ENCODE measurements around the gene DPYD. TPM values are rescaled to one million over a fixed set of nuclear protein-coding genes. Genes with fewer than 3 reads are reported as not detected.

DPYD gene
- total RNA-seq, 1 donor, result 35.8 TPM

GRCh38 chr1:97332716-97333115, 588.1 kb downstream of the DPYD start:
- DNase-seq (ENCODE audit: low read depth in 2 of 3, low spot score in 2 of 3), result no peak

GRCh38 chr1:97331165-97331564, 589.7 kb downstream of the DPYD start:
- no peak for DNase-seq (ENCODE audit: low read depth in 2 of 3, low spot score in 2 of 3)

- no peak for DNase-seq (ENCODE audit: low read depth in 2 of 3, low spot score in 2 of 3)
Observed at GRCh38 chr1:97314685-97315084, 606.1 kb downstream of the DPYD start.

- DNase-seq (ENCODE audit: low read depth in 2 of 3, low spot score in 2 of 3), result no peak
Observed at GRCh38 chr1:97308131-97308530, 612.7 kb downstream of the DPYD start.

GRCh38 chr1:97307568-97307967, 613.3 kb downstream of the DPYD start:
- no peak for DNase-seq (ENCODE audit: low read depth in 2 of 3, low spot score in 2 of 3)

- DNase-seq (ENCODE audit: low read depth in 2 of 3, low spot score in 2 of 3), result no peak
Observed at GRCh38 chr1:97307151-97307550, 613.7 kb downstream of the DPYD start.

GRCh38 chr1:97306504-97306903, 614.3 kb downstream of the DPYD start:
- no peak for DNase-seq (ENCODE audit: low read depth in 2 of 3, low spot score in 2 of 3)

- DNase-seq (ENCODE audit: low read depth in 2 of 3, low spot score in 2 of 3), result no peak
Observed at GRCh38 chr1:97304366-97304765, 616.5 kb downstream of the DPYD start.

GRCh38 chr1:97298966-97299365, 621.9 kb downstream of the DPYD start:
- DNase-seq (ENCODE audit: low read depth in 2 of 3, low spot score in 2 of 3), result no peak

GRCh38 chr1:97297611-97298010, 623.2 kb downstream of the DPYD start:
- DNase-seq (ENCODE audit: low read depth in 2 of 3, low spot score in 2 of 3), result no peak

- DNase-seq (ENCODE audit: low read depth in 2 of 3, low spot score in 2 of 3), result no peak
Observed at GRCh38 chr1:97281962-97282361, 638.9 kb downstream of the DPYD start.

GRCh38 chr1:97277891-97278654, 642.8 kb downstream of the DPYD start:
- no peak for DNase-seq (ENCODE audit: low read depth in 2 of 3, low spot score in 2 of 3)

GRCh38 chr1:97271916-97272788, 648.7 kb downstream of the DPYD start:
- DNase-seq (ENCODE audit: low read depth in 2 of 3, low spot score in 2 of 3), result no peak

GRCh38 chr1:97270508-97271307, 650.1 kb downstream of the DPYD start:
- DNase-seq (ENCODE audit: low read depth in 2 of 3, low spot score in 2 of 3), result peak in 1 of 3 donors; percentile 5

GRCh38 chr1:97265630-97266029, 655.2 kb downstream of the DPYD start:
- no peak for DNase-seq (ENCODE audit: low read depth in 2 of 3, low spot score in 2 of 3)

- DNase-seq (ENCODE audit: low read depth in 2 of 3, low spot score in 2 of 3), result no peak
Observed at GRCh38 chr1:97262842-97263241, 658.0 kb downstream of the DPYD start.

- no peak for DNase-seq (ENCODE audit: low read depth in 2 of 3, low spot score in 2 of 3)
Observed at GRCh38 chr1:97258597-97258996, 662.2 kb downstream of the DPYD start.

- DNase-seq (ENCODE audit: low read depth in 2 of 3, low spot score in 2 of 3), result no peak
Observed at GRCh38 chr1:97254731-97255463, 665.9 kb downstream of the DPYD start.

GRCh38 chr1:97252925-97253324, 667.9 kb downstream of the DPYD start:
- DNase-seq (ENCODE audit: low read depth in 2 of 3, low spot score in 2 of 3), result no peak

GRCh38 chr1:97252076-97252475, 668.8 kb downstream of the DPYD start:
- DNase-seq (ENCODE audit: low read depth in 2 of 3, low spot score in 2 of 3), result no peak

Data from hematopoietic multipotent progenitor cell (in vitro differentiated cells).